Lung (tissue), 12 donors: ENCODE data around the gene ARCN1. TPM values are rescaled to one million over a fixed set of nuclear protein-coding genes. Genes with fewer than 3 reads are reported as not detected.

Experiments
- ATAC-seq: fragments of 200-7000 bp; cut with Tn5 transposase; one replicate; pipeline ENCODE4 v1.9.1; 2020; ENCODE audit warnings: moderate number of reproducible peaks; ENCODE audit not compliant: insufficient read depth, low FRiP score
- DNase-seq, 3 donors: peaks; one replicate each; pipeline ENCODE4 v3.0.0-alpha.2; 2013 to 2017
- H3K27ac ChIP-seq, 2 donors: one replicate each; pipeline ENCODE4 v1.5.1; 2013; ENCODE audit warnings: mild to moderate bottlenecking in 2 of 2, moderate library complexity in 2 of 2, control low read depth in 1 of 2, inconsistent platforms in 1 of 2, low read depth in 1 of 2, low read length in 1 of 2
- H3K27me3 ChIP-seq, 3 donors: one replicate each; pipeline ENCODE4 v1.5.1; 2013; ENCODE audit warnings: low read length in 2 of 3; ENCODE audit not compliant: control insufficient read depth in 3 of 3, insufficient read depth in 3 of 3
- H3K36me3 ChIP-seq, 4 donors: one replicate each; pipeline ENCODE4 v1.5.1; 2013; ENCODE audit warnings: low read length in 4 of 4, mild to moderate bottlenecking in 1 of 4, moderate library complexity in 1 of 4; ENCODE audit not compliant: control insufficient read depth in 4 of 4, insufficient read depth in 4 of 4
- H3K4me1 ChIP-seq, 5 donors: one replicate each; pipeline ENCODE4 v1.5.1; 2013; ENCODE audit warnings: low read length in 5 of 5, mild to moderate bottlenecking in 2 of 5, moderate library complexity in 1 of 5; ENCODE audit not compliant: control insufficient read depth in 5 of 5, insufficient read depth in 5 of 5
- H3K4me3 ChIP-seq: one replicate; pipeline ENCODE4 v1.5.1; 2013; ENCODE audit warnings: mild to moderate bottlenecking, control low read depth, moderate library complexity
- H3K9ac ChIP-seq, 2 donors: one replicate each; pipeline ENCODE4 v1.5.1; 2013; ENCODE audit warnings: low read length in 2 of 2, control low read depth in 1 of 2; ENCODE audit not compliant: insufficient read depth in 1 of 2
- H3K9me3 ChIP-seq, 4 donors: one replicate each; pipeline ENCODE4 v1.5.1; 2013; ENCODE audit warnings: low read length in 3 of 4, mild to moderate bottlenecking in 1 of 4, moderate library complexity in 1 of 4; ENCODE audit not compliant: control insufficient read depth in 4 of 4, insufficient read depth in 3 of 4
- CTCF ChIP-seq: IDR thresholded peaks from 2 replicates; pipeline ENCODE4 v1.5.1; 2012; ENCODE audit warnings: mild to moderate bottlenecking; ENCODE audit errors: control extremely low read depth, extremely low read depth
- WGBS, 2 donors: extraction: QIAGEN DNeasy Blood & Tissue Kit; methylation state at CpG; one replicate each; pipeline ENCODE4 v1.1.7; 2013; 5-methylcytosine and 5-hydroxymethylcytosine counted together
- polyA plus RNA-seq, 2 donors: library from polyadenylated mRNA; stranded (reverse); fragments of 200-250 nt; gene quantifications; one replicate each; pipeline ENCODE4 v1.2.1, GENCODE V29; 2013
- total RNA-seq, 2 donors: library from RNA; depleted of rRNA in 1 of 2; stranded (reverse); fragments of >200 nt in 1 of 2; gene quantifications; one replicate each; pipeline ENCODE4 v1.2.1, GENCODE V29; 2014 to 2021
- donor health status: control.
- donor health status: control.
- donor health status: Bipolar disorder and iron deficiency.
- donor health status: healthy.
- donor health status: DM: yes; HTN: yes; CAD: no.

The ARCN1 gene
- total and polyA plus RNA-seq, 4 donors: 72.4 to 123 (median 106) TPM

DNA sequence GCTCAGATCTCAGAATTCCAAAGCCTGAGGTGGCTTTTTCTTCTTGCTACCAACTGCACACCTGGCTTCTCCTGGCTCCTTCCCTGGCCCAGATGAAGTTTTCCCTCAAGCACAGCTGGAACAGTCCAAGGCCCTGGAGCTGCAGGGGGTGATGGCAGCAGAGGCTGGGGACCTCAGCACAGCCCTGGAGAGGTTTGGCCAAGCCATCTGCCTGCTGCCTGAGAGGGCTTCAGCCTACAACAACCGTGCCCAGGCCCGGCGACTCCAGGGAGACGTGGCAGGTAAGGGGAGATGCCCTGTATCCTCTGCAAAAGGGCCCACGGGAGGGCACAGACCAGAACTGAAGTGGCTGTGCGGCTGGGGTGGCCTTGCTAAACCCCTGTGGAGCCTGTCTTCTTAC, 43.7 kb upstream of the ARCN1 start:
- peaks cover 0 to 13% (median 0%) of the 10 kb centered on the region in 5 donors for H3K4me1 ChIP-seq
- 90 to 92% methylated on average over 6 of the region's 6 CpGs for WGBS, 2 donors

DNA sequence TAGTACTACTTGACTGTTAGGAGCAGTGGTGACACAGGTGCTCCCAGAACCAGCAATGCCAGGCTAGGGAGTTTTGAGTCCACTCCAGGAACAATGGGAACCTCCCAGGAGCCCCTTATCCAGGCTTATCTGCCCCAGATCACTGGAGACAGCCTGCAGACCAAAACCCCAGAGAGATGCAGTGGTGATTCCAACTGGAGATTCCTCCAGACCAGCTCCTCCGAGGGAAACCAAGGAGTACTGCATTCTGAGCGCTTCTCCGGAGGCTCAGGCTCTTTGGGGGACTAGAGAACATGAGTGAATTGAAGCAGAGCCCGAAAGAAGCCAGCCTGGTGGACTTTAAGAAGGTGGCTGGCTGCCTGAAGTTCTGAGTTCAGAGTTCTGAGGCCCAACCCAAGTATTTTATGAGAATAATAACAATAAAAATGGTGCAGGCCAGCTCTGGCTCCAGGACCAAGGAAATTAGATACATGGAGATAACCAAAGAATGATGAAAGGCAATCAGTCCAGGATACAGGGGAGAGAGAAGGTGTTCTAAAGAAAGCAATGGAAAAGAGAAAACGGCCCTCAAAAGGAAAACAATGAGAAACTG, 42.5 kb upstream of the ARCN1 start:
- no peak for TF ChIP-seq CTCF
- WGBS, 2 donors: 71 to 84% methylated on average over 5 of the region's 5 CpGs
- no peak overlapping the region for H3K27ac ChIP-seq

More for the DNA sequence above, 43.7 kb upstream of the ARCN1 start:
- DNase-seq: no peak
- ATAC-seq: no peak
- no peaks in the 10 kb centered on the region for H3K27me3 ChIP-seq
- H3K36me3 ChIP-seq: peaks cover 0 to 11% (median 9%) of the 10 kb centered on the region in 4 donors
- no peak overlapping the region for H3K27ac ChIP-seq
- no peaks in the 10 kb centered on the region for H3K9me3 ChIP-seq
- H3K4me3 ChIP-seq: no peak overlapping the region
- TF ChIP-seq CTCF: no peak
- H3K9ac ChIP-seq: no peak overlapping the region

GRCh38 chr11:118530180-118530682, 42.0 kb upstream of the ARCN1 start:
- whole genome bisulfite sequencing, 2 donors: 5 to 8% methylated on average over 20 to 31 of the region's 31 CpGs
- Histone ChIP-seq H3K36me3 (peaks cover 0 to 3% (median 1%) of the 10 kb centered on the region in 4 donors), H3K9ac (peak overlapping the region in 1 of 2 donors; percentile 37), H3K4me3 (peak overlapping the region; percentile 70), H3K27ac (peak overlapping the region in 1 of 2 donors; percentile 2), H3K4me1 (peaks cover 0 to 13% (median 4%) of the 10 kb centered on the region in 5 donors), H3K9me3 (no peaks in the 10 kb centered on the region), H3K27me3 (no peaks in the 10 kb centered on the region)
- DNase-seq: peak in 2 of 3 donors; percentile 16 to 18
- TF ChIP-seq CTCF: no peak
- ATAC-seq: no peak

More for the DNA sequence above, 42.5 kb upstream of the ARCN1 start:
- Histone ChIP-seq H3K4me3 (no peak overlapping the region), H3K27me3 (no peaks in the 10 kb centered on the region), H3K9ac (no peak overlapping the region), H3K9me3 (no peaks in the 10 kb centered on the region), H3K4me1 (peaks cover 0 to 13% (median 1%) of the 10 kb centered on the region in 5 donors), H3K36me3 (peaks cover 0 to 3% (median 3%) of the 10 kb centered on the region in 4 donors)
- DNase-seq (no peak), ATAC-seq (no peak)
